HUES48 (cell line): Measurements from ENCODE around the gene CLEC4E.
"Not testable (repeated sequence)": the region's sequence is repeated elsewhere in the genome, so short reads cannot be mapped to it uniquely, and the experiment has no call there.

ENCODE experiments used
- H3K27ac ChIP-seq: one replicate; pipeline ENCODE4 v1.7.0; 2013; ENCODE audit warnings: low read depth, low read length, inconsistent platforms
- H3K27me3 ChIP-seq: 2 replicates; pipeline ENCODE4 v1.6.1; 2013; ENCODE audit warnings: mild to moderate bottlenecking, low read length; ENCODE audit not compliant: control insufficient read depth, insufficient read depth
- H3K36me3 ChIP-seq: 2 replicates; pipeline ENCODE4 v1.6.1; 2013; ENCODE audit warnings: low read length; ENCODE audit not compliant: control insufficient read depth, insufficient read depth
- H3K4me1 ChIP-seq: 2 replicates; pipeline ENCODE4 v1.6.1; 2013; ENCODE audit warnings: mild to moderate bottlenecking, low read length; ENCODE audit not compliant: control insufficient read depth, insufficient read depth
- H3K4me3 ChIP-seq: 2 replicates; pipeline ENCODE4 v1.5.1; 2013; ENCODE audit warnings: mild to moderate bottlenecking, low read depth, low read length
- H3K9ac ChIP-seq: 2 replicates; pipeline ENCODE4 v1.6.1; 2013; ENCODE audit warnings: mild to moderate bottlenecking, low read depth, low read length, moderate library complexity
- H3K9me3 ChIP-seq: 2 replicates; pipeline ENCODE4 v1.6.1; 2013; ENCODE audit warnings: low read length; ENCODE audit not compliant: control insufficient read depth, insufficient read depth

The CLEC4E gene

DNA sequence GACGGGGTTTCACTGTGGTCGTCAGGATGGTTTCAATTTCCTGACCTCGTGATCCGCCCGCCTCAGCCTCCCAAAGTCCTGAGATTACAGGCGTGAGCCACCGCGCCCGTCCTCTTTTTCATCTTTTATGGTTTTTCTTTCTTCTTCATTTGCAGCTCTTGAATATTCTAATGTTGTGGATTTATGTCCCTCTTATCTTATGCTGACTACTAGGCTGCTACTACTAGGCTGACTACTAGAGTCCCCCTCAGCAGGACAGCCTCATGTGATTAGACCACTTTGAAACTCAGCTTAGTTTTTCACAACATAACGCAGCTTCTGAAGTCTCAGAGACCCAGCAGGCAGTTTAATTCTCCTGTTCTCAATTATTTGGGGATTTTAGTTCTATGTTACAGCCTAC lies 857 bp upstream of the CLEC4E start:
- H3K36me3 ChIP-seq = no peaks in the 10 kb centered on the region
- peaks cover 4% of the 10 kb centered on the region; the same call in 1 of the 2 replicates for H3K4me1 ChIP-seq
- no peaks in the 10 kb centered on the region; the same call in 1 of the 2 replicates for H3K9me3 ChIP-seq
- H3K27me3 ChIP-seq = no peaks in the 10 kb centered on the region
- H3K9ac ChIP-seq = no peak overlapping the region
- no peak overlapping the region for H3K4me3 ChIP-seq
- H3K27ac ChIP-seq = no peak overlapping the region

DNA sequence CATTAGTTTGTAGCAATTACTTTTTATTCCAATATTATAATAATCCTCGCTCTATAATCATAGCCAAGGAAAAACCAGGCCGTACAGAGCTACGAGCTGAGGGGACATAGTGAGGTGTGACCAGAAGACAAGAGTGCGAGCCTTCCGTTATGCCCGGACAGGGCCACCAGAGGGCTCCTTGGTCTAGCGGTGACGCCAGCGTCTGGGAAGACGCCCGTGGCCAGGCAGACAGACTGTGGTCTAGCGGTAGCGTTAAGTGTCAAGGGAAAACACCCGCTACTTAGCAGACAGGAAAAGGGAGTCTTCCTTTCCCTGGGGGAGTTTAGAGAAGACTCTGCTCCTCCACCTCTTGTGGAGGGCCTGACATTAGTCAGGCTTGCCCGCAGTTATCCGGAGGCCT lies 2.9 kb downstream of the CLEC4E start:
- H3K4me3 ChIP-seq, H3K27me3 ChIP-seq, H3K9me3 ChIP-seq, H3K9ac ChIP-seq, H3K4me1 ChIP-seq, H3K27ac ChIP-seq, H3K36me3 ChIP-seq: not testable (repeated sequence)

DNA sequence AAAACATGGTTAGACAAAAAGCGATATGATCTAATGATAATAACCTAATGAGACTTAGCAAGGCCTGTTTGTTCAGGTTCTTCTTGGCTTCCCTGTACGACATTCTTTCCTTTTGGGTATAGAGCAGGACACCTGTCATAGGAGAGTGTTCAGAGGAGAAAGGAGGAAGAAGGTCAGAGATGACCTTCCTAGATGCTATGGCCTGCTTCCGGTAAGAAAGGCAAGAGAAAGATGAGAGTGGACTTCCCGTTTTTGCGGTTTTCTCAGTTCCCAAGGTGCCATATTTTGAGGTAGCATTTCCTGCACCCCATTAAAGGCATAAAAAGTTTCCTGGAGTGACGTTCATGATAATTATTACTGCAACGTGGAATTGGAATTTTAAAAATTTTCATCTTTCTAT lies 8.7 kb downstream of the CLEC4E start:
- H3K27ac ChIP-seq = no peak overlapping the region
- no peaks in the 10 kb centered on the region for H3K9me3 ChIP-seq
- no peaks in the 10 kb centered on the region for H3K36me3 ChIP-seq
- no peak overlapping the region for H3K4me3 ChIP-seq
- H3K27me3 ChIP-seq = no peaks in the 10 kb centered on the region
- H3K9ac ChIP-seq = no peak overlapping the region
- peaks cover 10% of the 10 kb centered on the region; the same call in 1 of the 2 replicates for H3K4me1 ChIP-seq

- Histone ChIP-seq H3K27me3 (no peaks in the 10 kb centered on the region), H3K27ac (no peak overlapping the region), H3K4me3 (no peak overlapping the region), H3K4me1 (peaks cover 11% of the 10 kb centered on the region; the same call in 1 of the 2 replicates), H3K9ac (no peak overlapping the region), H3K36me3 (no peaks in the 10 kb centered on the region), H3K9me3 (no peaks in the 10 kb centered on the region)
Measured at GRCh38 chr12:8527250-8528130, 13.2 kb downstream of the CLEC4E start.

DNA sequence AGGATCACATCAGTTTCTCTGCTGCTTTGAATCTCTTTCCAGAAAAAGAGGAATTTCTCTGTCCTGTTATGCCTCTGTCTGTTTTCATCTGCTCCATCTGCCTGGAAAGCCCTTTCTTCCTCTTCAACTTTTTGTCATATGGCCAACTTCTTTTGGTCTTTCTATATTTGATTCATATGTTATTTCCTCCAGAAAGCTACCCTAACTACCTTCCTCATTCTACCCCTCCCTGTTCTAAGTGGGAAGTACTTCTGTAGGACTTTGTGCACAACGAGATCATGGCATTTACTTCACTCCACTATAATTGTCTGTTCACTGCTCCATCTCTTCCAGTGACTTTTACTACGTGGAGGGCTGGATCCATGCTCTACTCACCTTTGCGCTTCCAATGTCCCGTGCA lies 21.5 kb downstream of the CLEC4E start:
- Histone ChIP-seq H3K9me3 (no peaks in the 10 kb centered on the region), H3K36me3 (no peaks in the 10 kb centered on the region), H3K4me1 (no peaks in the 10 kb centered on the region), H3K9ac (no peak overlapping the region), H3K27me3 (no peaks in the 10 kb centered on the region), H3K27ac (no peak overlapping the region), H3K4me3 (no peak overlapping the region)

- Histone ChIP-seq H3K9ac (no peak overlapping the region), H3K4me3 (no peak overlapping the region), H3K27ac (no peak overlapping the region), H3K4me1 (no peaks in the 10 kb centered on the region), H3K36me3 (no peaks in the 10 kb centered on the region), H3K27me3 (no peaks in the 10 kb centered on the region), H3K9me3 (no peaks in the 10 kb centered on the region)
Measured at GRCh38 chr12:8517971-8518370, 22.7 kb downstream of the CLEC4E start.

- H3K4me3 ChIP-seq = no peak within 1 kb of the TSS
- no peak within 1 kb of the TSS for H3K27ac ChIP-seq
- peaks cover 14% of the 10 kb centered on the region for H3K4me1 ChIP-seq
- H3K9me3 ChIP-seq = no peaks in the 10 kb centered on the region
- H3K27me3 ChIP-seq = no peaks in the 10 kb centered on the region
- no peak within 1 kb of the TSS for H3K9ac ChIP-seq
- no peaks in the 10 kb centered on the region for H3K36me3 ChIP-seq
Measured at GRCh38 chr12:8513256-8513655, 27.4 kb downstream of the CLEC4E start, which contains the start of gene CLEC4D. CLEC4D (plus strand) TSS chr12:8513503; CDS start chr12:8513733, 230 bp downstream.

- H3K27me3 ChIP-seq = no peaks in the 10 kb centered on the region
- H3K4me3 ChIP-seq = no peak overlapping the region
- no peak overlapping the region for H3K9ac ChIP-seq
- no peaks in the 10 kb centered on the region for H3K9me3 ChIP-seq
- H3K36me3 ChIP-seq = no peaks in the 10 kb centered on the region
- peaks cover 19% of the 10 kb centered on the region for H3K4me1 ChIP-seq
- H3K27ac ChIP-seq = no peak overlapping the region
Measured at GRCh38 chr12:8508910-8509841, 31.5 kb downstream of the CLEC4E start.

DNA sequence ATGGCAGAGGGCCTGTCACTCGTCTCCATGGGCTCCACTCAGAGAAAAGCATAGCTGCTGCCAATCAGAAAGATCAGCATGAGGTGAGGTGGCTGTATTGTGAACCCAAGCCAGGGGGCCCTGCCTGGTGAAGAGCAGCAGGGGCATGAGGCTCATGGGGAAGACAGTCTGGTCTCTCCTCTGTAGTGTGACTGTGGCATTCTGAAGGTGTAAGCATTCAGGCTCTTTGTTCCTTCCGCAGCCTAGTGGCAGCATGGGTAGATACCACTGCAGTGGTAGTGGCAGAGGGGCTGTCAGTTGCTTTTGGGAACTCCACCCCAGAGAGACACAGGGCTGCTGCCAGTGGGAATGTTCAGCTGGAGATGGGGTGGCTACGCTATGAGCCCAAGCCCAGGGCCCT lies 32.5 kb downstream of the CLEC4E start:
- H3K4me3 ChIP-seq = no peak overlapping the region
- H3K27me3 ChIP-seq = no peaks in the 10 kb centered on the region
- H3K9ac ChIP-seq = no peak overlapping the region
- H3K4me1 ChIP-seq = peaks cover 19% of the 10 kb centered on the region
- no peaks in the 10 kb centered on the region for H3K36me3 ChIP-seq
- no peaks in the 10 kb centered on the region for H3K9me3 ChIP-seq
- H3K27ac ChIP-seq = no peak overlapping the region

DNA sequence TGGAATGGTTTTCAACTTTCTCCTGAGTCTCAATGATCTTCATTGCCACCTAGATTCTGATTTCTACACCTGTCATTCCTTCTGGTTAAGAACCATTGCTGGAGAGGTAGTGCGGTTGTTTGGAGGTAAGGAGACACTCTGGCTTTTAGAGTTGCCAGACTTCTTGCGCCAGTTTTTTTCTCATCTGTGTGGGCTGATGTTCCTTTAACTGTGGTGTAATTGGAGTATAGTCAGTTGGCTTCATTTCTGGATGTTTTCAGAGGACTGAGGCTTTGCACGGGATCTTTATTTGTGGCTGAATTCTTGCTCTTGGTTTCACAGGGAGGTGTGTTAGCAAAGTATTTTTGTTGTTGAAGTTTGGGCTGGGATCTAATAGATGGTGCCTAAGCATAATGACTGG lies 33.1 kb downstream of the CLEC4E start:
- H3K9ac ChIP-seq = no peak overlapping the region
- H3K36me3 ChIP-seq = no peaks in the 10 kb centered on the region
- no peaks in the 10 kb centered on the region for H3K27me3 ChIP-seq
- H3K4me3 ChIP-seq = no peak overlapping the region
- H3K4me1 ChIP-seq = peaks cover 19% of the 10 kb centered on the region
- no peaks in the 10 kb centered on the region for H3K9me3 ChIP-seq
- H3K27ac ChIP-seq = no peak overlapping the region

GRCh38 chr12:8504351-8504750 lies 36.4 kb downstream of the CLEC4E start:
- H3K4me3 ChIP-seq = no peak overlapping the region
- no peak overlapping the region for H3K9ac ChIP-seq
- H3K36me3 ChIP-seq = no peaks in the 10 kb centered on the region

More at GRCh38 chr12:8504351-8504750, 36.4 kb downstream of the CLEC4E start:
- Histone ChIP-seq H3K4me1 (peaks cover 23% of the 10 kb centered on the region), H3K9me3 (no peaks in the 10 kb centered on the region), H3K27ac (no peak overlapping the region), H3K27me3 (no peaks in the 10 kb centered on the region)
